ENCODE measurements around the gene ADPRS.
A peak's percentile ranks its signal among the peaks of the same experiment; 100 is the strongest.

ADPRS gene

DNA sequence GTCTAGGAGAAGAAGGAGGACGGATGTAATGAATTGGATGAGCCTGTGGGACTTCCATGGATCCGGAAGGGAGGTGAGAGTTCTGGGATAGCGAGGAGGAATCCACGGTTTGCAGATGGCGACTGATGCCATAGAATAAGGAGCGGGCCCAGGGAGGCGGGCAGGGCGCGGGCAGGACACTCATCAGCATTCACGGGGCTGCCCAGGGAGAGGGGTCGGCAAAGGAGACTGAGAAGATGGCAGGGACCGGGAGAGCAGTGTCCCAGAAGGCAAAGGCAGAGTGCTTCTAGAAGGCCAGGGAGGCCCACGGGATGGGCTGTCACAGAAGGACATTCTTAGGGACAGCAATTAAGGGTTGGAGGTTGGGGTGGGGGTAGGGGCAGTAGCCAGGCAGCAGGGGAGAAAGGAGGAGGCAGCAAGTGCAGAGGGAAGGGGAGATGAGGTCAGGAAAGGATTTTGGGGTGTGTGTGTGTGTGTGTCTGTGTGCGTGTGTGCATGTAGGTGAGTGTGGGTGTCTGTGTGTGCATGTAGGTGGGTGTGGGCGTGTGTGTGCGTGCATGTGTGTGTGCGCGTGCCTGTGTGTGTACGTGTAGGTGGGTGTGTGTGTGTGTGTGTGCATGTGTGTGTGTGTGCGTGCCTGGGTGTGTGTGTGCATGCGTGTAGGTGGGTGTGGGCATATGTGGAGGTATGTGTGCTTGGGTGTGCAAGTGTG is 37.5 kb downstream of the ADPRS start:
- Histone ChIP-seq H3K4me1 (ENCODE audit: control insufficient read depth, insufficient read depth, low read length) (peaks cover 5% of the 10 kb centered on the region), H3K4me3 (ENCODE audit: low read length) (no peak overlapping the region), H3K27me3 (ENCODE audit: control insufficient read depth, insufficient read depth, low read length) (peaks cover 27% of the 10 kb centered on the region), H3K36me3 (ENCODE audit: insufficient read depth, low read length) (no peaks in the 10 kb centered on the region), H3K9ac (ENCODE audit: low read depth, low read length) (no peak overlapping the region), H3K4me2 (ENCODE audit: low read length) (no peak overlapping the region), H3K9me3 (replicated peaks; ENCODE audit: low read length) (no peaks in the 10 kb centered on the region)

DNA sequence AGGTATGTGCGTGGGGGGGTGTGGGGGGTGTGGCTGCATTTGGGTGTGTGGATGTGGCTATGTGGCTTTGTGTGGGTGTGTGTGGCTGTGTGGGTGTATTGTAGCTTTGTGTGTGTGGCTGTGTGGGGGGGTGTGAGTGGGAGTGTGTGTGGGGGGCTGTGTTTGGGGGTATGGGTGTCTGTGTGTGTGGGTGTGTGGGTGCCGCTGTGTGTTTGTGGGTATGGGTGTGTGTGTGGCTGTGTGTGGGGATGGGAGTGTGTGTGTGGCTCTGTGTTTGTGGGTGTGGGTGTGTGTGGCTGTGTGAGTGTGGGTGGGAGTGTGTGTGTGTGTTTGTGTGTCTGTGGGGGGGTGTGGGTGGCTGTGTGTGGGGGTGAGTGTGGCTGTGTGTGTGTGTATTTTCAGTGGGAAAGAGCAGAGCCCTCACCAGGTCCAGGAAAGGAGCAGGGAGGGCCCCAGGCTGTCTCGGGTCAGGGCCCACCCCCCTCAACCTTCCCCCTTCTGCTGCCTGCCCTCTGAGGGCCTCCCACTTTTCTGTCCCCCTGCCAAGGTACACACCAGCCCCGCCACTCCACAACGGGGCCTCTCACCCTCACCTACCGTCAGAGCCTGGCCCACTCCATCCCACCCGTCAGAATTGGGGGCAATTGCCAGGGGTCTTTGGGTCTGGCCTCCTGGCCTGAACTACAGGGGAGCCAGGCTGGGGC is 38.3 kb downstream of the ADPRS start:
- Histone ChIP-seq H3K36me3 (ENCODE audit: insufficient read depth, low read length) (no peaks in the 10 kb centered on the region), H3K4me2 (ENCODE audit: low read length) (no peak overlapping the region), H3K9me3 (replicated peaks; ENCODE audit: low read length) (no peaks in the 10 kb centered on the region), H3K27me3 (ENCODE audit: control insufficient read depth, insufficient read depth, low read length) (peaks cover 27% of the 10 kb centered on the region), H3K4me3 (ENCODE audit: low read length) (no peak overlapping the region), H3K4me1 (ENCODE audit: control insufficient read depth, insufficient read depth, low read length) (peaks cover 5% of the 10 kb centered on the region), H3K9ac (ENCODE audit: low read depth, low read length) (no peak overlapping the region)

DNA sequence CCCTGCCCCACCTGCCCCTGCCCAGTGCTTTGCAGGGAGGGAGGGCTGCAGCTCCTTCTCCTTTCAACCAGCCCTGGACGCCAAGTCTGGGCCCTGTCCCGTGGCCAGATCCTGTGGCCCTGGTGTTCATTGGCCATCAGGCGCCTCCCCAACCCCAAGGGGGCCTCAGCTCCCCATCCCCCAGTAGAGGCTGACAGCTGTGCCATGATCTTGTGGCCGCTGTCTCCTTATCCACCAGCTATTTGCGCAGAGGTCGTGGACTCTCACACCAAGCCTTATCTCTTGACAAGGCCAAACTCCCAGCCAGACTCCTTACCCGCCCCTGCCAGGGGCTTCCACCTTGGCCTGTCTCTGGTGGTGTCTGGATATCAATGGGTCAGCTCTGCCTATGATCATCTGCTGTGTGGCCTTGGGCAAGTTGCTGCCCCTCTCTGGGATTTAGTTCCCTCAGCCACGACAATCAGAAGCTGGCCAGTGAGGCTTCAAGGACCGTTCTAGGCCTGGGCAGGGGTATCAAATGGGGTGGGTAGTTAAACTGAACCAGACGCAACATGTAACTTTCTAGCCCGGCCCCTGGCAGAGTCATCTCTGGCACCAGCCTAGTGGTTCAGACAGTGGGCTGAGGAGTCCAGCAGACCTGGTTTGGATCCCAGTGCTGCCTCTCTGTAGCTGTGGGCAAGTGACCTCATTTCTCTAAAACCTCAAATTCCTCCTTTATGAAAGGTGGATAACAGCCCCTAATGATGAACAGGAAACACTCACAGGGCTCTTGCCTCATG is 39.6 kb downstream of the ADPRS start:
- Histone ChIP-seq H3K4me2 (ENCODE audit: low read length) (no peak overlapping the region), H3K27me3 (ENCODE audit: control insufficient read depth, insufficient read depth, low read length) (peaks cover 21% of the 10 kb centered on the region), H3K36me3 (ENCODE audit: insufficient read depth, low read length) (no peaks in the 10 kb centered on the region), H3K4me3 (ENCODE audit: low read length) (no peak overlapping the region), H3K9ac (ENCODE audit: low read depth, low read length) (no peak overlapping the region), H3K4me1 (ENCODE audit: control insufficient read depth, insufficient read depth, low read length) (peaks cover 10% of the 10 kb centered on the region), H3K9me3 (replicated peaks; ENCODE audit: low read length) (no peaks in the 10 kb centered on the region)

DNA sequence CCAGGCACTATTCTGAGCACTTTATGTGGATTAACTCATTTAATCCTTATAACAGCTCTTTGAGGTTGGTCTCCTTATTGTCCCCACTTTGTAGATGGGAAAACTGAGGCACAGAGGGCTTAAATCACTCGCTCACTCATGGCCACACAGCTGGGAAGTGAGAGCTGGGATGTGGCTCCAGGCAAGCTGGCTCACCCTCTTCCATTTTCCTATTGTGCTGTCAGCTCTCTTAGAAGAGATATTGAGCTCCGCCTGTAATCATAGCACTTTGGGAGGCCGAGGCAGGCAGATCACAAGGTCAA is 40.2 kb downstream of the ADPRS start:
- Histone ChIP-seq H3K4me2 (ENCODE audit: low read length) (no peak overlapping the region), H3K4me1 (ENCODE audit: control insufficient read depth, insufficient read depth, low read length) (peaks cover 14% of the 10 kb centered on the region), H3K9me3 (replicated peaks; ENCODE audit: low read length) (no peaks in the 10 kb centered on the region), H3K4me3 (ENCODE audit: low read length) (no peak overlapping the region), H3K36me3 (ENCODE audit: insufficient read depth, low read length) (no peaks in the 10 kb centered on the region), H3K27me3 (ENCODE audit: control insufficient read depth, insufficient read depth, low read length) (peaks cover 16% of the 10 kb centered on the region), H3K9ac (ENCODE audit: low read depth, low read length) (no peak overlapping the region)

DNA sequence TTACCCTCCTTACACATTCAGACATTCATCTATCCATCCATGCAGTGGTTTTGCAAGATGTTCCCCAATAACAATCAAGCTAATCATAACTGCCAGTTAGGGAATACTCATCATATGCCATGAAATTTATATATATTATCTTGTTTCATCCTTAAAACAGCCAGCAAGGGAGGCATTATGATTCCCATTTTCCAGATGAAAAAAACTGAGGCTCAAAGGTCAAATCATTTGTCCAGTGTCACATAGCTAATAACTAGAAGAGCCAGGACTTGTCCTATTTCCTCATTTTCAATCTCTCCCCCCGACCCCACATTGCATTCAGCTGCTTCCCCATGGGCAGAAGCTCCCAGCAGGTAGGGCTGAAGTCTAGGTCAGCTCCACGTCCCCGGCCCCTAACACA is 43.3 kb downstream of the ADPRS start:
- H3K4me2 ChIP-seq (ENCODE audit: low read length), result no peak overlapping the region
- H3K36me3 ChIP-seq (ENCODE audit: insufficient read depth, low read length), result peaks cover 10% of the 10 kb centered on the region
- H3K9me3 ChIP-seq (replicated peaks; ENCODE audit: low read length), result no peaks in the 10 kb centered on the region
- no peak overlapping the region for H3K4me3 ChIP-seq (ENCODE audit: low read length)
- H3K9ac ChIP-seq (ENCODE audit: low read depth, low read length), result no peak overlapping the region
- no peaks in the 10 kb centered on the region for H3K27me3 ChIP-seq (ENCODE audit: control insufficient read depth, insufficient read depth, low read length)
- H3K4me1 ChIP-seq (ENCODE audit: control insufficient read depth, insufficient read depth, low read length), result peaks cover 46% of the 10 kb centered on the region

DNA sequence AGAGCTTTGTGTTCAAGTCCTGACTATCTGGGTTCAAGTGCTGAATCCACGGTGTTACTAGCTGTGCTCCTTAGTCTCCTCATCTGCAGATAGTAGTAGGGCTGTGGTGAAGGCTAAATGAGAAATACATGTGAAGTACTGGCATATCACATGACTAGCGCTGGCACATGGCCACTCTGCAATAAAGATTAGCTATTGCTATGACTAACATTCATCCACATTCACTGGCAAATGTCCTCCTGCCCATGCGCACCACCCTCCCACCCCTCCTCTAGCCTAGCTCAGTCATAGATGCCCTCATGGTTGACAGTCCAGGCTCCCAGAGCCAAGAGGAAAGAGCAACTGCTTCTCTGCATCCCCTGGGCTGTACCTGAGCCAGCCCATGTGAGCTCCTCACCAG is 44.8 kb downstream of the ADPRS start:
- H3K9me3 ChIP-seq (replicated peaks; ENCODE audit: low read length), result no peaks in the 10 kb centered on the region
- H3K4me1 ChIP-seq (ENCODE audit: control insufficient read depth, insufficient read depth, low read length), result peaks cover 52% of the 10 kb centered on the region
- H3K4me2 ChIP-seq (ENCODE audit: low read length), result no peak overlapping the region
- peaks cover 25% of the 10 kb centered on the region for H3K36me3 ChIP-seq (ENCODE audit: insufficient read depth, low read length)
- H3K27me3 ChIP-seq (ENCODE audit: control insufficient read depth, insufficient read depth, low read length), result no peaks in the 10 kb centered on the region
- no peak overlapping the region for H3K4me3 ChIP-seq (ENCODE audit: low read length)
- no peak overlapping the region for H3K9ac ChIP-seq (ENCODE audit: low read depth, low read length)

DNA sequence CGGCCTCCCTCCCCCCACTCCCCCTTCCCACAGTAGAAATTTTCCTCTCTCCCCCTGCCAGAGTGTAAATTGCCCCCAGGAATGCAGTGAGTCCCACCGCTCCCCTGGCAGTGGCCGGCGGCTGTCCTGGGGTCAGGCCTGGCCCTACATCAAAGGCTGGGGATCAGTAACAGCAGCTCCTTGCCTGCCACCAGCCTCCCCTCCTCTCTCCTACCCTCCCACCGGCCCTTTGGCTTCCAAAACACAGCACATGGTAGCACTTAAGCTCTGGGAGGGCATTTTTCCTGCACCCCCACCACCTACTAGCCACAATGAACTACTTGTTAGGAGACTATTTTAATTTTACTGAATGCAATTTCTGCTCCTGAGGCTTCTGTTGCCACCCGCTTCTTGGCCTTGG is 45.3 kb downstream of the ADPRS start:
- Histone ChIP-seq H3K9me3 (replicated peaks; ENCODE audit: low read length) (no peaks in the 10 kb centered on the region), H3K4me2 (ENCODE audit: low read length) (no peak overlapping the region), H3K36me3 (ENCODE audit: insufficient read depth, low read length) (peaks cover 27% of the 10 kb centered on the region), H3K4me3 (ENCODE audit: low read length) (no peak overlapping the region), H3K27me3 (ENCODE audit: control insufficient read depth, insufficient read depth, low read length) (no peaks in the 10 kb centered on the region), H3K4me1 (ENCODE audit: control insufficient read depth, insufficient read depth, low read length) (peaks cover 51% of the 10 kb centered on the region), H3K9ac (ENCODE audit: low read depth, low read length) (no peak overlapping the region)

DNA sequence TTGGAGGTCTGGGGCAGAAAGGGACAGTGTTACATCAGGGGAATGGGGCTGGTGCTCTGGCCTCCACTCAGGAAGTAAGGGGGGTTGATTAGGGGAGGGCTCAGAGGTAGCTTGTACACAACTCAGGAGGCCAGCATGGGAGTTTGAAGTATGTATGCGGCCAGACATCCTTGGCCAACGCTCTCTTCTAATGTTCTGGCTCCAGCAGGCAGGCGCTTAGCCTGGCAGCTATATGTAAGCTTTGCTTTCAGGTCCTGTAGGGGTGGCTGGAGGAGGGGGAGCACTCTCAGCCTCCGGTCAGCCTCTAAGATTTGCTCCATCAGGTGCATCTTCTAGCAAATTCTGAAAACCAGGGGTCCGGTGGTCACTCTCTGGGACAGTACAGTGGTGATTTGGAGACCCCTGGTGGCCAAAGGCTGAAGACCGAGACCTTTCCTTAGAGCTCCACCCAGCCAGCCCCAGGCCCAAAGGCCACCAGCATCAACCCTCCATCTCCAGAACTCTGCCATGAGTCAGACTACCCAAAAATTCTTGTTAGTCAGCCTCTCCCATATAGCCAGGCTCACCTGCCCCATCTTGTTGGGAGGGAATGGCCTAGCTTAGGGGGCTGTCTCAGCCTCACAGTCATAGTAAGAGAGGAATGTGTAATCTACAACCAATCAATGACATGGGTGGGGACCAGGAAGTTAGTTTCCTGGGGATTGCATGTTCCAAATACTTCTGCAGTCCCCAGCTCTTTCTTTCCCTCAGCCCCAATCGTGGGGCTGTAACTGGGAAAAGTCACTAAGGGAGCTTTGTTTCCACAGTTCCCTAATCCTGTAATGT is 46.0 kb downstream of the ADPRS start:
- Histone ChIP-seq H3K9ac (ENCODE audit: low read depth, low read length) (no peak overlapping the region), H3K36me3 (ENCODE audit: insufficient read depth, low read length) (peaks cover 31% of the 10 kb centered on the region), H3K4me2 (ENCODE audit: low read length) (no peak overlapping the region), H3K4me3 (ENCODE audit: low read length) (no peak overlapping the region), H3K9me3 (replicated peaks; ENCODE audit: low read length) (no peaks in the 10 kb centered on the region), H3K27me3 (ENCODE audit: control insufficient read depth, insufficient read depth, low read length) (no peaks in the 10 kb centered on the region), H3K4me1 (ENCODE audit: control insufficient read depth, insufficient read depth, low read length) (peaks cover 51% of the 10 kb centered on the region)

DNA sequence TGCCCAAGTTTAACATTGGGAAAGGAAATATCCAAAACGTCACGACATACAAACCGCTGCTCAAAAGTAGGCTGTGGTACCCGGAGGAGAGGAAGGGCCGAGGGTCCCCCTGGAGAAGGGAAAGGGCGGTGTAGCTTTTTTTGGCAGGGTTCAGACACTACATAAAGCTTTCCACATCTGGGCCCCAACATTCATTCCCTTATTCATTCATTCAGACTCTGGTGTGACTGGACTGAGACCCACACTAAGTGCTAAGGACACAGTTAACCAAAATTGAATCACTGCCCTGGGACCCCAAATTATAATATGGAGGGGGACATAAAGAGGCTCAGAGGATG is 46.6 kb downstream of the ADPRS start:
- H3K4me3 ChIP-seq (ENCODE audit: low read length), result no peak overlapping the region
- H3K4me2 ChIP-seq (ENCODE audit: low read length), result no peak overlapping the region
- peaks cover 37% of the 10 kb centered on the region for H3K36me3 ChIP-seq (ENCODE audit: insufficient read depth, low read length)
- H3K27me3 ChIP-seq (ENCODE audit: control insufficient read depth, insufficient read depth, low read length), result no peaks in the 10 kb centered on the region
- H3K9ac ChIP-seq (ENCODE audit: low read depth, low read length), result no peak overlapping the region
- H3K9me3 ChIP-seq (replicated peaks; ENCODE audit: low read length), result no peaks in the 10 kb centered on the region
- H3K4me1 ChIP-seq (ENCODE audit: control insufficient read depth, insufficient read depth, low read length), result peaks cover 54% of the 10 kb centered on the region

DNA sequence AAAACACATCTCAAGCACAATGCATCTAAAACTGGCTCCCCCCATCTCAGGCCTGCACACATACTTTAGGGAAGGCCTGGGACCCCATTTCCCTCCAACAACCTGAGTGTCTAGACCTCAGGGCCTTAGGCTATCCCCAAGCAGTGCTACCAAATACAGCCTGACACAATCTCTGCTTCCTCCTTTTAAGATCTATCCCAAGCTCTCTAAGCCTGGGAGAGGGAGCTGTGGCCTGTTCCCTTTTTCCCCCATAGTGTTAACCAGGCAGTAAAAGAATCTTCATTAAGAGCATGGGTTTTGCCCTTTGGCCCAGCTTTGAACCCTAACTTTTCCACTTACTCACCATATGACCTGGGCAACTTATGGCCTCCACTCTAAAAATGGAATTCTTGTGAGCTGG is 47.1 kb downstream of the ADPRS start:
- peaks cover 37% of the 10 kb centered on the region for H3K36me3 ChIP-seq (ENCODE audit: insufficient read depth, low read length)
- H3K4me1 ChIP-seq (ENCODE audit: control insufficient read depth, insufficient read depth, low read length), result peaks cover 59% of the 10 kb centered on the region
- H3K9me3 ChIP-seq (replicated peaks; ENCODE audit: low read length), result no peaks in the 10 kb centered on the region
- peak overlapping the region; percentile 30 for H3K9ac ChIP-seq (ENCODE audit: low read depth, low read length)
- no peak overlapping the region for H3K4me3 ChIP-seq (ENCODE audit: low read length)
- no peaks in the 10 kb centered on the region for H3K27me3 ChIP-seq (ENCODE audit: control insufficient read depth, insufficient read depth, low read length)
- H3K4me2 ChIP-seq (ENCODE audit: low read length), result no peak overlapping the region

DNA sequence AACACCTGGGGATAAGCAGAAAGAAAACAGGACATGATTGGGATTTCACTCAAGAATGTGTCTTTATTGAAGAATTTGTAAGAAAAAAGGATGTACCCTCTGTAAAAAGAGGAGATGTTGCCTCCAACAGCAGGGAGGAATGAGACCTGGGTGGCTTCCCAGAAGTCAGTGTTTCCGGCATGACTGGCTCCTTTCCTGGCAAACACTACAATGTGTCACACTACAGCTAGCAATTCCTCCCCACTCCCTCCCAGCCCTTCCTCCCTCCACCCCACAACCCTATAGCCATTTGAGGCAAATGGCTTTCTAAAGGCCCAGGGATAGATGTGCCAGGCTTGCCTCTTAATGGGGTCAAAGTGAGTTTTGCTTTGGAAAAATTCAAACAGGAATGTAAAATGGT is 47.8 kb downstream of the ADPRS start:
- no peaks in the 10 kb centered on the region for H3K9me3 ChIP-seq (replicated peaks; ENCODE audit: low read length)
- H3K27me3 ChIP-seq (ENCODE audit: control insufficient read depth, insufficient read depth, low read length), result no peaks in the 10 kb centered on the region
- H3K9ac ChIP-seq (ENCODE audit: low read depth, low read length), result peak overlapping the region; percentile 37
- H3K4me3 ChIP-seq (ENCODE audit: low read length), result no peak overlapping the region
- peaks cover 64% of the 10 kb centered on the region for H3K4me1 ChIP-seq (ENCODE audit: control insufficient read depth, insufficient read depth, low read length)
- peaks cover 37% of the 10 kb centered on the region for H3K36me3 ChIP-seq (ENCODE audit: insufficient read depth, low read length)
- H3K4me2 ChIP-seq (ENCODE audit: low read length), result peak overlapping the region; percentile 40
